ENCODE data around the gene COG6. TPM values are rescaled to one million over a fixed set of nuclear protein-coding genes. Genes with fewer than 3 reads are reported as not detected.

COG6 gene
- 24.0 TPM for total RNA-seq

GRCh38 chr13:39655569-39656324 is at the start of gene COG6:
Gene COG6, plus strand, starts transcription at chr13:39655662. Its CDS starts 65 bp downstream, at chr13:39655727.
- Histone ChIP-seq H3K36me3 (ENCODE audit: control insufficient read depth in 3 of 3, insufficient read depth in 3 of 3, low read length in 3 of 3) (peaks cover 0 to 7% (median 6%) of the 10 kb centered on the region in 3 donors), H3K9me3 (ENCODE audit: control insufficient read depth in 3 of 3, low read length in 3 of 3) (no peaks in the 10 kb centered on the region), H3K27ac (ENCODE audit: low read depth, low read length) (peak within 1 kb of the TSS; percentile 28), H3K4me1 (ENCODE audit: control insufficient read depth in 3 of 3, insufficient read depth in 3 of 3, low read length in 3 of 3) (peaks cover 0 to 13% (median 3%) of the 10 kb centered on the region in 3 donors), H3K9ac (ENCODE audit: low read depth in 1 of 3, low read length in 3 of 3) (peak within 1 kb of the TSS; percentile 80 to 90 (median 87)), H3K4me3 (ENCODE audit: low read length in 3 of 3) (peak within 1 kb of the TSS; percentile 78 to 97 (median 90)), H3K27me3 (ENCODE audit: control insufficient read depth in 3 of 3, insufficient read depth in 3 of 3, low read length in 3 of 3) (no peaks in the 10 kb centered on the region)

- Histone ChIP-seq H3K27ac (ENCODE audit: low read depth, low read length) (no peak overlapping the region), H3K27me3 (ENCODE audit: control insufficient read depth in 3 of 3, insufficient read depth in 3 of 3, low read length in 3 of 3) (peaks cover 0 to 3% (median 2%) of the 10 kb centered on the region in 3 donors), H3K36me3 (ENCODE audit: control insufficient read depth in 3 of 3, insufficient read depth in 3 of 3, low read length in 3 of 3) (no peaks in the 10 kb centered on the region), H3K4me3 (ENCODE audit: low read length in 3 of 3) (no peak overlapping the region), H3K9me3 (ENCODE audit: control insufficient read depth in 3 of 3, low read length in 3 of 3) (no peaks in the 10 kb centered on the region), H3K4me1 (ENCODE audit: control insufficient read depth in 3 of 3, insufficient read depth in 3 of 3, low read length in 3 of 3) (peaks cover 0 to 15% (median 7%) of the 10 kb centered on the region in 3 donors), H3K9ac (ENCODE audit: low read depth in 1 of 3, low read length in 3 of 3) (no peak overlapping the region)
These were observed 49.7 kb upstream of the COG6 start for GRCh38 chr13:39605677-39606320.

- no peaks in the 10 kb centered on the region for H3K36me3 ChIP-seq (ENCODE audit: control insufficient read depth in 3 of 3, insufficient read depth in 3 of 3, low read length in 3 of 3)
- H3K27me3 ChIP-seq (ENCODE audit: control insufficient read depth in 3 of 3, insufficient read depth in 3 of 3, low read length in 3 of 3) = peaks cover 0 to 2% (median 0%) of the 10 kb centered on the region in 3 donors
- no peak overlapping the region for H3K4me3 ChIP-seq (ENCODE audit: low read length in 3 of 3)
- H3K27ac ChIP-seq (ENCODE audit: low read depth, low read length) = no peak overlapping the region
- H3K9me3 ChIP-seq (ENCODE audit: control insufficient read depth in 3 of 3, low read length in 3 of 3) = no peaks in the 10 kb centered on the region
- H3K4me1 ChIP-seq (ENCODE audit: control insufficient read depth in 3 of 3, insufficient read depth in 3 of 3, low read length in 3 of 3) = peaks cover 0 to 5% (median 3%) of the 10 kb centered on the region in 3 donors
- H3K9ac ChIP-seq (ENCODE audit: low read depth in 1 of 3, low read length in 3 of 3) = no peak overlapping the region
These were observed 47.6 kb upstream of the COG6 start for GRCh38 chr13:39607876-39608275.

GRCh38 chr13:39612023-39612637 is 43.3 kb upstream of the COG6 start:
- Histone ChIP-seq H3K4me3 (ENCODE audit: low read length in 3 of 3) (no peak overlapping the region), H3K4me1 (ENCODE audit: control insufficient read depth in 3 of 3, insufficient read depth in 3 of 3, low read length in 3 of 3) (no peaks in the 10 kb centered on the region), H3K9me3 (ENCODE audit: control insufficient read depth in 3 of 3, low read length in 3 of 3) (no peaks in the 10 kb centered on the region)

GRCh38 chr13:39616087-39616694 is 39.3 kb upstream of the COG6 start:
- Histone ChIP-seq H3K4me3 (ENCODE audit: low read length in 3 of 3) (no peak overlapping the region), H3K27me3 (ENCODE audit: control insufficient read depth in 3 of 3, insufficient read depth in 3 of 3, low read length in 3 of 3) (no peaks in the 10 kb centered on the region), H3K9me3 (ENCODE audit: control insufficient read depth in 3 of 3, low read length in 3 of 3) (peaks cover 0 to 3% (median 0%) of the 10 kb centered on the region in 3 donors), H3K27ac (ENCODE audit: low read depth, low read length) (no peak overlapping the region), H3K4me1 (ENCODE audit: control insufficient read depth in 3 of 3, insufficient read depth in 3 of 3, low read length in 3 of 3) (no peaks in the 10 kb centered on the region), H3K36me3 (ENCODE audit: control insufficient read depth in 3 of 3, insufficient read depth in 3 of 3, low read length in 3 of 3) (no peaks in the 10 kb centered on the region), H3K9ac (ENCODE audit: low read depth in 1 of 3, low read length in 3 of 3) (no peak overlapping the region)

More at GRCh38 chr13:39612023-39612637, 43.3 kb upstream of the COG6 start:
- Histone ChIP-seq H3K9ac (ENCODE audit: low read depth in 1 of 3, low read length in 3 of 3) (no peak overlapping the region), H3K36me3 (ENCODE audit: control insufficient read depth in 3 of 3, insufficient read depth in 3 of 3, low read length in 3 of 3) (no peaks in the 10 kb centered on the region), H3K27me3 (ENCODE audit: control insufficient read depth in 3 of 3, insufficient read depth in 3 of 3, low read length in 3 of 3) (no peaks in the 10 kb centered on the region), H3K27ac (ENCODE audit: low read depth, low read length) (no peak overlapping the region)

- no peaks in the 10 kb centered on the region for H3K36me3 ChIP-seq (ENCODE audit: control insufficient read depth in 3 of 3, insufficient read depth in 3 of 3, low read length in 3 of 3)
- H3K4me3 ChIP-seq (ENCODE audit: low read length in 3 of 3) = no peak overlapping the region
- H3K9me3 ChIP-seq (ENCODE audit: control insufficient read depth in 3 of 3, low read length in 3 of 3) = peaks cover 0 to 3% (median 0%) of the 10 kb centered on the region in 3 donors
- H3K27me3 ChIP-seq (ENCODE audit: control insufficient read depth in 3 of 3, insufficient read depth in 3 of 3, low read length in 3 of 3) = no peaks in the 10 kb centered on the region
- no peak overlapping the region for H3K27ac ChIP-seq (ENCODE audit: low read depth, low read length)
- H3K4me1 ChIP-seq (ENCODE audit: control insufficient read depth in 3 of 3, insufficient read depth in 3 of 3, low read length in 3 of 3) = no peaks in the 10 kb centered on the region
- H3K9ac ChIP-seq (ENCODE audit: low read depth in 1 of 3, low read length in 3 of 3) = no peak overlapping the region
These were observed 36.9 kb upstream of the COG6 start for GRCh38 chr13:39618561-39618960.

GRCh38 chr13:39623466-39623865 is 32.0 kb upstream of the COG6 start:
- Histone ChIP-seq H3K36me3 (ENCODE audit: control insufficient read depth in 3 of 3, insufficient read depth in 3 of 3, low read length in 3 of 3) (no peaks in the 10 kb centered on the region), H3K9ac (ENCODE audit: low read depth in 1 of 3, low read length in 3 of 3) (no peak overlapping the region), H3K4me3 (ENCODE audit: low read length in 3 of 3) (no peak overlapping the region), H3K27me3 (ENCODE audit: control insufficient read depth in 3 of 3, insufficient read depth in 3 of 3, low read length in 3 of 3) (no peaks in the 10 kb centered on the region), H3K27ac (ENCODE audit: low read depth, low read length) (no peak overlapping the region), H3K4me1 (ENCODE audit: control insufficient read depth in 3 of 3, insufficient read depth in 3 of 3, low read length in 3 of 3) (no peaks in the 10 kb centered on the region), H3K9me3 (ENCODE audit: control insufficient read depth in 3 of 3, low read length in 3 of 3) (peaks cover 0 to 3% (median 0%) of the 10 kb centered on the region in 3 donors)

GRCh38 chr13:39631307-39631706 is 24.2 kb upstream of the COG6 start:
- H3K9me3 ChIP-seq (ENCODE audit: control insufficient read depth in 3 of 3, low read length in 3 of 3) = no peaks in the 10 kb centered on the region
- no peaks in the 10 kb centered on the region for H3K36me3 ChIP-seq (ENCODE audit: control insufficient read depth in 3 of 3, insufficient read depth in 3 of 3, low read length in 3 of 3)
- H3K4me1 ChIP-seq (ENCODE audit: control insufficient read depth in 3 of 3, insufficient read depth in 3 of 3, low read length in 3 of 3) = no peaks in the 10 kb centered on the region
- peaks cover 0 to 5% (median 2%) of the 10 kb centered on the region in 3 donors for H3K27me3 ChIP-seq (ENCODE audit: control insufficient read depth in 3 of 3, insufficient read depth in 3 of 3, low read length in 3 of 3)
- no peak overlapping the region for H3K4me3 ChIP-seq (ENCODE audit: low read length in 3 of 3)
- H3K9ac ChIP-seq (ENCODE audit: low read depth in 1 of 3, low read length in 3 of 3) = no peak overlapping the region
- no peak overlapping the region for H3K27ac ChIP-seq (ENCODE audit: low read depth, low read length)

- Histone ChIP-seq H3K9ac (ENCODE audit: low read depth in 1 of 3, low read length in 3 of 3) (no peak overlapping the region), H3K4me3 (ENCODE audit: low read length in 3 of 3) (no peak overlapping the region)
These were observed 22.5 kb upstream of the COG6 start for GRCh38 chr13:39632994-39633393.

More at GRCh38 chr13:39632994-39633393, 22.5 kb upstream of the COG6 start:
- H3K4me1 ChIP-seq (ENCODE audit: control insufficient read depth in 3 of 3, insufficient read depth in 3 of 3, low read length in 3 of 3) = no peaks in the 10 kb centered on the region
- H3K9me3 ChIP-seq (ENCODE audit: control insufficient read depth in 3 of 3, low read length in 3 of 3) = no peaks in the 10 kb centered on the region
- no peak overlapping the region for H3K27ac ChIP-seq (ENCODE audit: low read depth, low read length)
- peaks cover 0 to 5% (median 2%) of the 10 kb centered on the region in 3 donors for H3K27me3 ChIP-seq (ENCODE audit: control insufficient read depth in 3 of 3, insufficient read depth in 3 of 3, low read length in 3 of 3)
- H3K36me3 ChIP-seq (ENCODE audit: control insufficient read depth in 3 of 3, insufficient read depth in 3 of 3, low read length in 3 of 3) = no peaks in the 10 kb centered on the region
